IMR-90 (cell line): ENCODE measurements around the gene DCHS2. TPM values are rescaled to one million over a fixed set of nuclear protein-coding genes. Genes with fewer than 3 reads are reported as not detected.

Experiments used
- ATAC-seq: fragments of 200-7000 bp; cut with Tn5 transposase; 2 replicates; pipeline ENCODE4 v1.9.1; 2020; ENCODE audit warnings: low read depth, mild to moderate bottlenecking, moderate library complexity
- BruUV-seq: library from RNA; stranded (reverse); fragments of 400-500 nt; replicated peaks from 2 replicates; lab custom pipeline; 2021; lab: Mats Ljungman, UMichigan
- CTCF ChIA-PET: fragments of 300-600 bp; formaldehyde crosslinking; extraction: SDS; loops from one replicate; lab custom pipeline; 2021; ENCODE audit warnings: antibody characterized with exemption; lab: Yijun Ruan, JAX
- POLR2A ChIA-PET: fragments of 300-600 bp; sonication (Branson Sonifier 250); formaldehyde crosslinking; loops from one replicate; lab custom pipeline; 2022; ENCODE audit warnings: antibody characterized with exemption; ENCODE audit not compliant: unreplicated experiment; lab: Charles Lee
- DNase-seq: peaks from one replicate; pipeline ENCODE4 v3.0.0; 2013
- H2AFZ ChIP-seq: replicated peaks from 2 replicates; pipeline ENCODE3; 2013; ENCODE audit warnings: low read length, mild to moderate bottlenecking; ENCODE audit not compliant: poor library complexity
- H2AK5ac ChIP-seq: 2 replicates; pipeline ENCODE4 v1.6.1; 2013; ENCODE audit warnings: low read depth, low read length, inconsistent platforms
- H2AK9ac ChIP-seq: replicated peaks from 2 replicates; pipeline ENCODE3; 2013; ENCODE audit warnings: mild to moderate bottlenecking, low read depth, low read length, moderate library complexity; ENCODE audit not compliant: poor library complexity
- H2BK120ac ChIP-seq: 2 replicates; pipeline ENCODE4 v1.6.1; 2013; ENCODE audit warnings: low read depth, low read length, inconsistent platforms
- H2BK15ac ChIP-seq: 3 replicates; pipeline ENCODE4 v1.6.1; 2013; ENCODE audit warnings: low read depth, low read length, inconsistent platforms
- H2BK20ac ChIP-seq: 2 replicates; pipeline ENCODE4 v1.6.1; 2013; ENCODE audit warnings: low read depth, mild to moderate bottlenecking, inconsistent platforms, low read length, moderate library complexity
- H2BK5ac ChIP-seq: 2 replicates; pipeline ENCODE4 v1.6.1; 2013; ENCODE audit warnings: mild to moderate bottlenecking, low read depth, low read length, inconsistent platforms; ENCODE audit not compliant: poor library complexity, severe bottlenecking
- H3K14ac ChIP-seq: replicated peaks from 2 replicates; pipeline ENCODE4 v1.6.1; 2013; ENCODE audit warnings: low read depth, low read length, inconsistent platforms
- H3K18ac ChIP-seq: 2 replicates; pipeline ENCODE4 v1.6.1; 2013; ENCODE audit warnings: low read depth, low read length, control low read depth
- H3K23ac ChIP-seq: 2 replicates; pipeline ENCODE4 v1.6.1; 2013; ENCODE audit warnings: low read depth, low read length, inconsistent platforms
- H3K27ac ChIP-seq: 2 replicates; pipeline ENCODE4 v1.5.1; 2013; ENCODE audit warnings: mild to moderate bottlenecking, control low read depth, low read length; ENCODE audit not compliant: insufficient read depth
- H3K27me3 ChIP-seq: 2 replicates; pipeline ENCODE4 v1.6.1; 2013; ENCODE audit warnings: low read length; ENCODE audit not compliant: control insufficient read depth, insufficient read depth
- H3K36me3 ChIP-seq: 2 replicates; pipeline ENCODE4 v1.6.1; 2013; ENCODE audit warnings: low read length, mixed read lengths; ENCODE audit not compliant: control insufficient read depth, insufficient read depth
- H3K4ac ChIP-seq: 2 replicates; pipeline ENCODE4 v1.6.1; 2013; ENCODE audit warnings: low read depth, low read length, inconsistent platforms
- H3K4me1 ChIP-seq: 2 replicates; pipeline ENCODE4 v1.6.1; 2013; ENCODE audit warnings: low read length, mixed read lengths; ENCODE audit not compliant: control insufficient read depth, insufficient read depth
- H3K4me2 ChIP-seq: 2 replicates; pipeline ENCODE4 v1.6.1; 2013; ENCODE audit warnings: low read depth, mild to moderate bottlenecking, control low read depth, low read length, moderate library complexity
- H3K4me3 ChIP-seq: 2 replicates; pipeline ENCODE4 v1.5.1; 2013; ENCODE audit warnings: low read depth, mild to moderate bottlenecking, control low read depth, low read length, moderate library complexity; ENCODE audit not compliant: insufficient read depth
- H3K56ac ChIP-seq: 2 replicates; pipeline ENCODE4 v1.6.1; 2013; ENCODE audit warnings: low read length, inconsistent platforms; ENCODE audit not compliant: insufficient read depth; ENCODE audit errors: extremely low read depth
- H3K79me1 ChIP-seq, 2 experiments: 2 replicates each; pipeline ENCODE4 v1.6.1; 2013; ENCODE audit warnings: low read length in 2 of 2, inconsistent platforms in 1 of 2, low read depth in 1 of 2
- H3K9ac ChIP-seq: 2 replicates; pipeline ENCODE4 v1.6.1; 2013; ENCODE audit warnings: low read depth, low read length, control low read depth
- H3K9me1 ChIP-seq: 2 replicates; pipeline ENCODE4 v1.6.1; 2013; ENCODE audit warnings: low read length, inconsistent platforms; ENCODE audit not compliant: insufficient read depth
- H3K9me3 ChIP-seq: 2 replicates; pipeline ENCODE4 v1.6.1; 2013; ENCODE audit warnings: low read length; ENCODE audit not compliant: control insufficient read depth, insufficient read depth
- H4K20me1 ChIP-seq: 2 replicates; pipeline ENCODE4 v1.6.1; 2013; ENCODE audit warnings: low read length, inconsistent platforms; ENCODE audit not compliant: insufficient read depth
- H4K5ac ChIP-seq: 2 replicates; pipeline ENCODE4 v1.6.1; 2013; ENCODE audit warnings: mild to moderate bottlenecking, low read depth, low read length, control low read depth
- H4K8ac ChIP-seq, 2 experiments: 2 replicates each; pipeline ENCODE4 v1.6.1; 2013; ENCODE audit warnings: low read depth in 2 of 2, low read length in 2 of 2, control low read depth in 1 of 2, inconsistent platforms in 1 of 2
- H4K91ac ChIP-seq: 2 replicates; pipeline ENCODE4 v1.6.1; 2013; ENCODE audit warnings: low read depth, low read length, inconsistent platforms; ENCODE audit not compliant: insufficient read depth
- CTCF ChIP-seq: conservative IDR thresholded peaks from 2 replicates; pipeline ENCODE4 v1.5.1; 2012; ENCODE audit warnings: mild to moderate bottlenecking, low read depth, low read length, improper control_type of control experiment
- FOS ChIP-seq: fragments of 150-350 bp; IDR thresholded peaks from 2 replicates; pipeline ENCODE4 v1.6.1; 2016; ENCODE audit warnings: low read depth, low read length
- MAZ ChIP-seq: IDR thresholded peaks from 2 replicates; pipeline ENCODE4 v1.6.1; 2012; ENCODE audit warnings: low read depth, mild to moderate bottlenecking, low read length, improper control_type of control experiment, moderate library complexity, borderline replicate concordance
- MXI1 ChIP-seq: IDR thresholded peaks from 2 replicates; pipeline ENCODE4 v1.6.1; 2012; ENCODE audit warnings: low read depth, mild to moderate bottlenecking, low read length, moderate library complexity, borderline replicate concordance
- NFE2L2 ChIP-seq: fragments of 150-350 bp; IDR thresholded peaks from 2 replicates; pipeline ENCODE4 v1.6.1; 2016; ENCODE audit warnings: low read depth, mild to moderate bottlenecking, low read length
- POLR2A ChIP-seq: IDR thresholded peaks from 2 replicates; pipeline ENCODE4 v1.6.1; 2012; ENCODE audit warnings: mild to moderate bottlenecking, low read depth, low read length
- RCOR1 ChIP-seq: IDR thresholded peaks from 2 replicates; pipeline ENCODE4 v1.6.1; 2012; ENCODE audit warnings: mild to moderate bottlenecking, low read length, improper control_type of control experiment; ENCODE audit not compliant: insufficient replicate concordance
- RFX5 ChIP-seq: IDR thresholded peaks from 2 replicates; pipeline ENCODE4 v1.8.0; 2012; ENCODE audit warnings: low read depth, mild to moderate bottlenecking, low read length, moderate library complexity
- SMC3 ChIP-seq: fragments of 150-350 bp; IDR thresholded peaks from 2 replicates; pipeline ENCODE4 v1.6.1; 2016; ENCODE audit warnings: low read depth, mild to moderate bottlenecking, antibody characterized with exemption, low read length, moderate library complexity
- USF2 ChIP-seq: fragments of 150-350 bp; IDR thresholded peaks from 2 replicates; pipeline ENCODE4 v1.6.1; 2017; ENCODE audit warnings: mild to moderate bottlenecking, antibody characterized with exemption, low read length, low read depth
- WGBS, 2 experiments: methylation state at CpG; one replicate each; pipeline versions ENCODE4 v1.1.5 to v1.1.7; 2013; ENCODE audit warnings: missing lambda C conversion rate in 2 of 2; ENCODE audit not compliant: insufficient read length in 1 of 2; ENCODE audit errors: extremely low coverage in 2 of 2; 5-methylcytosine and 5-hydroxymethylcytosine counted together
- dilution Hi-C: fragments of 300-500 bp; cut with HindIII; formaldehyde crosslinking; loops from one replicate; pipeline ENCODE4 v1.14.3; 2018; ENCODE audit warnings: low sequenced_read_pairs; ENCODE audit not compliant: unreplicated experiment
- in situ Hi-C: fragments of 300-500 bp; cut with MboI; formaldehyde crosslinking; loops from 3 replicates; pipeline ENCODE4 v1.14.3; 2019; ENCODE audit warnings: low sequenced_read_pairs, inconsistent platforms, mixed read lengths
- intact Hi-C: fragments of 100-400 bp; cut with micrococcal nuclease; formaldehyde crosslinking; loops from 2 replicates; pipeline ENCODE4 v1.10.0; 2022
- polyA plus RNA-seq, 3 experiments: library from polyadenylated mRNA; depleted of rRNA; stranded (reverse); fragments of >200 nt; gene quantifications; 2 replicates each; pipeline ENCODE4 v1.2.3, GENCODE V29; 2012; ENCODE audit warnings: low replicate concordance in 1 of 3
- total RNA-seq: library from RNA; depleted of rRNA; stranded (reverse); fragments of >200 nt; gene quantifications from 2 replicates; pipeline ENCODE4 v1.2.3, GENCODE V29; 2012

Gene DCHS2
- total and polyA plus RNA-seq, 2 of the 4 experiments (the other 2 are of a cell fraction), result not detected

- no peak overlapping the region for H2BK15ac ChIP-seq
- H3K27me3 ChIP-seq, result no peaks in the 10 kb centered on the region; the same call in 1 of the 2 replicates
- ATAC-seq (no peak), DNase-seq (no peak)
- H4K20me1 ChIP-seq, result no peaks in the 10 kb centered on the region
- no peaks in the 10 kb centered on the region for H3K9me3 ChIP-seq
- no peak overlapping the region for H2BK5ac ChIP-seq
- no peaks in the 10 kb centered on the region for H3K4me1 ChIP-seq
- no peak overlapping the region for H3K4ac ChIP-seq
- no peak overlapping the region for H3K27ac ChIP-seq
- H3K23ac ChIP-seq, result no peak overlapping the region
- no peak overlapping the region for H3K4me3 ChIP-seq
- TF ChIP-seq USF2 (no peak), MXI1 (no peak), CTCF (no peak), RCOR1 (no peak), FOS (no peak), NFE2L2 (no peak), MAZ (no peak), RFX5 (no peak), SMC3 (no peak), POLR2A (no peak)
- no peak overlapping the region for H3K56ac ChIP-seq
- no peak overlapping the region for H2BK120ac ChIP-seq
- no peak overlapping the region for H2AK9ac ChIP-seq
- ChIA-PET POLR2A (no interaction called here), CTCF (no interaction called here)
- H2AFZ ChIP-seq, result no peak overlapping the region
- no peak overlapping the region for H3K4me2 ChIP-seq
- in situ Hi-C loops, result no loop called here
- no peak overlapping the region for H2BK20ac ChIP-seq
- no peaks in the 10 kb centered on the region for H3K79me1 ChIP-seq
- H3K9me1 ChIP-seq, result no peaks in the 10 kb centered on the region
- H3K36me3 ChIP-seq, result no peaks in the 10 kb centered on the region
- intact Hi-C loops, result no loop called here
- no CpG with 5 or more reads among the region's 3 CpGs for WGBS, 2 experiments
- no peak overlapping the region for H3K14ac ChIP-seq
- H4K8ac ChIP-seq, result no peak overlapping the region
- H3K18ac ChIP-seq, result no peak overlapping the region
- dilution Hi-C loops, result no loop called here
- no peak overlapping the region for H4K91ac ChIP-seq
- H3K9ac ChIP-seq, result no peak overlapping the region
- BruUV-seq, result no TSS peak
- H2AK5ac ChIP-seq, result no peak overlapping the region
- H4K5ac ChIP-seq, result no peak overlapping the region
These were observed 66.1 kb downstream of the DCHS2 start for GRCh38 chr4:154425514-154425913.
